Measurements from ENCODE around the gene NCOA7. TPM values are rescaled to one million over a fixed set of nuclear protein-coding genes. Genes with fewer than 3 reads are reported as not detected.

Gene NCOA7
- total and polyA plus RNA-seq, 9 of the 15 experiments (the other 6 are each of a cell fraction or from before 2014, with no cell fraction given): 5.8 to 14.6 (median 9.3) TPM

DNA sequence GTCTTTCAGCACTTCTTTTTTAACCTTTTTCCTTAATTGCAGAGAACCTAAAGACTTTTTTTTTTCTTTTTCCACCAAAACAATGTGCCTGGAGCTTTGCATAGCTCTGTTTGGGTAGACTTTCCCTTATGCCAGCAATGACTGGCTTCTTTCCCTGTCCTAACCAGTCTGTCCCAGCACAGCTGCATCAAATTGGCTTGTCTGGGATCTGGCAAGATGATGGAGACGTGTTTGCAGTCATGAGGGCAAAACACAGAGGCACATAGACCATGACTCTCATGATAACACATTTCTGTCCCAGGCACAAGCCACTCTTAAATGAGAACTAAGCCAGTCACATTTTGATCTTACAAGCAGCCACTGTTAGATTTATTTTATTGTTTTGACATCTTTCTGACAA lies 24.8 kb upstream of the NCOA7 start:
- no peak overlapping the region for H3K9ac ChIP-seq (ENCODE audit: insufficient read depth in 1 of 2, low read depth in 2 of 2, low read length in 2 of 2)
- H3K4me2 ChIP-seq (ENCODE audit: insufficient read depth, low read length): no peak overlapping the region
- no peaks in the 10 kb centered on the region for H3K9me3 ChIP-seq (replicated peaks; ENCODE audit: control insufficient read depth, insufficient read depth, low read depth, low read length)
- DNase-seq (ENCODE audit: extremely low read depth in 1 of 4, low spot score in 3 of 4) (no peak), ATAC-seq (no peak), FAIRE-seq (no peak)
- H3K4me1 ChIP-seq (replicated peaks in 1 of 2; ENCODE audit: control insufficient read depth in 2 of 2, insufficient read depth in 2 of 2, low read length in 2 of 2): peaks cover 4% of the 10 kb centered on the region in 2 experiments; a peak in 3 of 5 replicates
- no peaks in the 10 kb centered on the region for H3K79me2 ChIP-seq (ENCODE audit: control insufficient read depth, insufficient read depth, low read length)
- H4K20me1 ChIP-seq (replicated peaks; ENCODE audit: control insufficient read depth, insufficient read depth, low read length): no peaks in the 10 kb centered on the region
- no peak overlapping the region for H3K27ac ChIP-seq (ENCODE audit: extremely low read depth, low read depth, low read length)
- intact Hi-C loops (cut with micrococcal nuclease): loop anchor here (10.0 kb wide), 1 partner anchor 611 kb away; the partner anchor contains the start of gene TPD52L1
- in situ Hi-C loops (cut with MboI): loop anchor here (25.0 kb wide), 1 partner anchor 604 kb away; the partner anchor contains the start of gene TPD52L1
- 0% methylated on average over 1 of the region's 1 CpG for WGBS (ENCODE audit: insufficient coverage, low coverage, missing lambda C conversion rate)
- H2AFZ ChIP-seq (ENCODE audit: low read depth, low read length): no peak overlapping the region
- peaks cover 6% of the 10 kb centered on the region in 2 experiments; a peak in 3 of 5 replicates for H3K27me3 ChIP-seq (ENCODE audit: control insufficient read depth in 2 of 2, insufficient read depth in 2 of 2, low read length in 2 of 2)
- TF ChIP-seq FOXK1 (CRISPR knock-in tag; IDR thresholded peaks at IDR 0.05; ENCODE audit: borderline replicate concordance): no peak
- no peak for TF ChIP-seq MEF2A (IDR thresholded peaks at IDR 0.05; ENCODE audit: control insufficient read depth, low read depth, low read length)
- TF ChIP-seq, protein P1, sequence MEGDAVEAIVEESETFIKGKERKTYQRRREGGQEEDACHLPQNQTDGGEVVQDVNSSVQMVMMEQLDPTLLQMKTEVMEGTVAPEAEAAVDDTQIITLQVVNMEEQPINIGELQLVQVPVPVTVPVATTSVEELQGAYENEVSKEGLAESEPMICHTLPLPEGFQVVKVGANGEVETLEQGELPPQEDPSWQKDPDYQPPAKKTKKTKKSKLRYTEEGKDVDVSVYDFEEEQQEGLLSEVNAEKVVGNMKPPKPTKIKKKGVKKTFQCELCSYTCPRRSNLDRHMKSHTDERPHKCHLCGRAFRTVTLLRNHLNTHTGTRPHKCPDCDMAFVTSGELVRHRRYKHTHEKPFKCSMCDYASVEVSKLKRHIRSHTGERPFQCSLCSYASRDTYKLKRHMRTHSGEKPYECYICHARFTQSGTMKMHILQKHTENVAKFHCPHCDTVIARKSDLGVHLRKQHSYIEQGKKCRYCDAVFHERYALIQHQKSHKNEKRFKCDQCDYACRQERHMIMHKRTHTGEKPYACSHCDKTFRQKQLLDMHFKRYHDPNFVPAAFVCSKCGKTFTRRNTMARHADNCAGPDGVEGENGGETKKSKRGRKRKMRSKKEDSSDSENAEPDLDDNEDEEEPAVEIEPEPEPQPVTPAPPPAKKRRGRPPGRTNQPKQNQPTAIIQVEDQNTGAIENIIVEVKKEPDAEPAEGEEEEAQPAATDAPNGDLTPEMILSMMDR (IDR thresholded peaks at IDR 0.05 in 2 of 3, conservative IDR thresholded peaks at IDR 0.05 in 1 of 3; ENCODE audit: insufficient read depth in 2 of 3, low read depth in 1 of 3, low read length in 3 of 3): no peak
- TF ChIP-seq YBX1 (IDR thresholded peaks at IDR 0.05): no peak
- TF ChIP-seq, protein P2, sequence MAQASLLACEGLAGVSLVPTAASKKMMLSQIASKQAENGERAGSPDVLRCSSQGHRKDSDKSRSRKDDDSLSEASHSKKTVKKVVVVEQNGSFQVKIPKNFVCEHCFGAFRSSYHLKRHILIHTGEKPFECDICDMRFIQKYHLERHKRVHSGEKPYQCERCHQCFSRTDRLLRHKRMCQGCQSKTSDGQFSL (CRISPR knock-in tag; IDR thresholded peaks at IDR 0.05): no peak
- TF ChIP-seq, protein P2 (tag; IDR thresholded peaks at IDR 0.05): no peak
- TF ChIP-seq ZNF408 (CRISPR knock-in tag; IDR thresholded peaks at IDR 0.05; ENCODE audit: low read depth): no peak
- TF ChIP-seq KAT7 (CRISPR knock-in tag; IDR thresholded peaks at IDR 0.05; ENCODE audit: borderline replicate concordance): no peak
- TF ChIP-seq SAFB2 (IDR thresholded peaks at IDR 0.05; ENCODE audit: borderline replicate concordance, low read depth, low read length, severe bottlenecking): no peak
- TF ChIP-seq ATF1 (CRISPR knock-in tag; IDR thresholded peaks at IDR 0.05): no peak
- no peak for TF ChIP-seq ATF1 (tag; IDR thresholded peaks at IDR 0.05)
- no peak for TF ChIP-seq U2AF1 (optimal IDR thresholded peaks at IDR 0.05; ENCODE audit: low read depth, low read length)
- TF ChIP-seq PHTF2 (CRISPR knock-in tag; IDR thresholded peaks at IDR 0.05): no peak
- no peak for TF ChIP-seq POLR3G (IDR thresholded peaks at IDR 0.05; ENCODE audit: extremely low read depth, insufficient read length, insufficient replicate concordance)
- no peak for TF ChIP-seq KAT8 (IDR thresholded peaks at IDR 0.05; ENCODE audit: low read depth)
- no peak for TF ChIP-seq HSF4 (CRISPR knock-in tag; IDR thresholded peaks at IDR 0.05; ENCODE audit: borderline replicate concordance)
- no TSS peak for BruUV-seq (replicated peaks)
- no peaks in the 10 kb centered on the region for H3K9me1 ChIP-seq (ENCODE audit: control insufficient read depth, insufficient read depth, low read length)
- H3K4me3 ChIP-seq: no peak overlapping the region
- ChIA-PET CTCF (ENCODE audit: low intra/inter-chr PET ratio) (interaction anchor here (0.6 kb wide), 1 partner anchor 94 kb away, joined by 3 read pairs; no protein-coding TSS in a partner anchor), POLR2A (interaction anchor here (0.5 kb wide), 1 partner anchor 521 kb away, joined by 3 read pairs; no protein-coding TSS in a partner anchor)
- H3K36me3 ChIP-seq (ENCODE audit: control insufficient read depth, insufficient read depth, low read length): no peaks in the 10 kb centered on the region
